Body of pancreas (tissue), 4 donors: Measurements from ENCODE around the gene MIGA2. TPM values are rescaled to one million over a fixed set of nuclear protein-coding genes. Genes with fewer than 3 reads are reported as not detected.
"Not testable (repeated sequence)": the region's sequence is repeated elsewhere in the genome, so short reads cannot be mapped to it uniquely, and the experiment has no call there.

Source experiments
- ATAC-seq: fragments of 150-250 bp; one replicate; pipeline ENCODE4 v1.9.1; 2016
- DNase-seq, 4 donors: peaks; one replicate each; pipeline ENCODE4 v3.0.0-alpha.2; 2019
- H3K27ac ChIP-seq, 4 donors: fragments of 200-600 bp; sonication (generic); 1 replicate in 3 of 4; 2 replicates in 1 of 4; pipeline versions ENCODE4 v1.5.1 to v1.6.1; 2016 to 2019; ENCODE audit warnings: mild to moderate bottlenecking in 1 of 4, mixed read lengths in 1 of 4, moderate library complexity in 1 of 4
- H3K27me3 ChIP-seq, 2 donors: fragments of 200-600 bp; sonication (generic); one replicate each; pipeline ENCODE4 v1.6.0; 2016; ENCODE audit warnings: mild to moderate bottlenecking in 1 of 2
- H3K36me3 ChIP-seq, 2 donors: fragments of 200-600 bp; sonication (generic); replicated peaks in 1 of 2; 2 replicates each; pipeline ENCODE4 v1.5.1; 2016; ENCODE audit warnings: low read depth in 2 of 2; ENCODE audit not compliant: insufficient read depth in 1 of 2
- H3K4me1 ChIP-seq: fragments of 200-600 bp; sonication (generic); one replicate; pipeline ENCODE4 v1.6.0; 2016
- H3K4me3 ChIP-seq, 2 donors: fragments of 200-600 bp; sonication (generic); 1 replicate in 1 of 2; 2 replicates in 1 of 2; pipeline ENCODE4 v1.5.1; 2016 to 2019
- H3K9me3 ChIP-seq, 3 donors: fragments of 200-600 bp; sonication (generic); 1 replicate in 2 of 3; 2 replicates in 1 of 3; pipeline ENCODE4 v1.5.1; 2016
- CTCF ChIP-seq, 7 experiments: fragments of 450-650 bp in 4 of 7; fragments of 200-600 bp in 3 of 7; sonication (generic) in 3 of 7; IDR thresholded peaks; one replicate each; pipeline ENCODE4 v1.5.1; 2016 to 2019; ENCODE audit warnings: antibody characterized with exemption in 7 of 7
- POLR2A ChIP-seq, 3 donors: fragments of 450-650 bp; IDR thresholded peaks; one replicate each; pipeline ENCODE4 v1.6.1; 2016; ENCODE audit warnings: antibody characterized with exemption in 3 of 3, mild to moderate bottlenecking in 2 of 3
- WGBS, 2 donors: methylation state at CpG; one replicate each; pipeline ENCODE4 v1.1.5; 2017; 5-methylcytosine and 5-hydroxymethylcytosine counted together
- intact Hi-C: fragments of 100-400 bp; cut with DNase I; formaldehyde crosslinking; loops from one replicate; pipeline ENCODE4 v1.15.1; 2023
- total RNA-seq, 2 donors: library from RNA; depleted of rRNA; stranded (reverse); fragments of >200 nt; gene quantifications; one replicate each; pipeline ENCODE4 v1.1.0, GENCODE V29; 2016

The MIGA2 gene
- total RNA-seq, 2 donors from 2014 or later, result 11.9 to 36.6 TPM

DNA sequence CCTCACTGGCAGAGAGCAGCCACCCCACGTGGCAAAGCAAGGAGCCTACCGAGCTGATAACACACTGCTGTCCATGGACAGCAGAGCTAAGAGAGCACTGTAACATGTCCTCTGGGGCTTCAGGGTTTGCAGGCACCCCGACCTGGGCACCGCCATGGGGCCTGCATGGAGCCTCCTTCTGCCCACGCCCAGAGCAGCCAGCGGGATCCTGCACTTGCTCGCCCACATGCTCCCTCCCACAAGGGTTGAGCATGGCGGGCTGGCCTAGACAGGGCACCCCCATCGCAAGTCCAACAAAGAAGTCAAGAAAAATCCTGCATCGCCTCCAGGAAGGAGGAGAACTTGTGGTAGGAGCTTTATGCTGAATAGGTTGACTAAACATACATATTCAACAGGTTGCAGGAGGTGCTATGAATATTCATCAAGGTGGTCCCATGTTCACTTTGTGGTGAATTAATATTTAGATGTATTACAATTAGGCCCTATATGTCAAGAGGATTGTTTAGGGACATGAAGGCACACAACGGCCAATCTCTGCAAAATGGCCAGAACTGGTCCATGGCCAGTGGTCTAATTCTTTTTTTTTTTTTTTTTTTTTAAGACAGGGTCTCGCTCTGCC lies 3.8 kb upstream of the MIGA2 start:
- WGBS, 2 donors, result 79 to 83% methylated on average over 5 to 12 of the region's 12 CpGs

GRCh38 chr9:129033216-129033615 lies 3.2 kb upstream of the MIGA2 start:
- no peak for DNase-seq
- Histone ChIP-seq H3K4me1 (peaks cover 18% of the 10 kb centered on the region), H3K27me3 (no peaks in the 10 kb centered on the region), H3K27ac (no peak overlapping the region), H3K4me3 (no peak overlapping the region), H3K9me3 (no peaks in the 10 kb centered on the region), H3K36me3 (no peaks in the 10 kb centered on the region)
- intact Hi-C loops, result no loop called here
- WGBS, 2 donors, result 84 to 87% methylated on average over 8 of the region's 8 CpGs
- ATAC-seq, result no peak
- TF ChIP-seq POLR2A (IDR thresholded peaks at IDR 0.05), result no peak
- TF ChIP-seq CTCF (IDR thresholded peaks at IDR 0.05), result no peak

More for the DNA sequence above, 3.8 kb upstream of the MIGA2 start:
- H3K27me3 ChIP-seq, result no peaks in the 10 kb centered on the region
- no peaks in the 10 kb centered on the region for H3K36me3 ChIP-seq
- TF ChIP-seq POLR2A (IDR thresholded peaks at IDR 0.05) (no peak), CTCF (IDR thresholded peaks at IDR 0.05) (no peak)
- peaks cover 12% of the 10 kb centered on the region for H3K4me1 ChIP-seq
- no peak overlapping the region for H3K4me3 ChIP-seq
- intact Hi-C loops, result no loop called here
- no peaks in the 10 kb centered on the region for H3K9me3 ChIP-seq
- ATAC-seq (no peak), DNase-seq (no peak)
- H3K27ac ChIP-seq, result no peak overlapping the region

DNA sequence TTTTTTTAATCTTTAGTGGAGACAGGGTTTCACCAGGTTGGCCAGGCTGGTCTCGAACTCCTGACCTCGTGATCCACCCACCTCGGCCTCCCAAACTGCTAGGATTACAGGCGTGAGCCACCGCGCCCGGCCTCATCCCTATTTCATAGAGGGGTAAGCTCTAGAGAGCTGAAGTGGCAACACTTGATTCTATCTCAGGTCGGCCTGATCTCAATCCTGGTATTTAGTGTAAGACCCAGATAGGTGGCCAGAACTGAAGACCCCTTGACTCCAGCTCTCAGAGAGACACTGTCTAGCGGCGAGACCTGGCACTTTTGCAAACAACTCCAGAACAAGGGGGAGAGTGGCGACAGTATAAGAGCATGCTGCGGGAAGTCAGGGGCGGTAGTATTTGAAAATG lies 588 bp upstream of the MIGA2 start:
- H3K27me3 ChIP-seq, H3K36me3 ChIP-seq, H3K9me3 ChIP-seq, DNase-seq, intact Hi-C loops, H3K4me3 ChIP-seq: not testable (repeated sequence)
- H3K4me1 ChIP-seq, result peaks cover 21% of the 10 kb centered on the region
- peak overlapping the region; percentile 62 to 77 (median 72) for H3K27ac ChIP-seq
- WGBS, 2 donors, result 17 to 23% methylated on average over 6 to 8 of the region's 13 CpGs
- ATAC-seq, result peak; percentile 26

DNA sequence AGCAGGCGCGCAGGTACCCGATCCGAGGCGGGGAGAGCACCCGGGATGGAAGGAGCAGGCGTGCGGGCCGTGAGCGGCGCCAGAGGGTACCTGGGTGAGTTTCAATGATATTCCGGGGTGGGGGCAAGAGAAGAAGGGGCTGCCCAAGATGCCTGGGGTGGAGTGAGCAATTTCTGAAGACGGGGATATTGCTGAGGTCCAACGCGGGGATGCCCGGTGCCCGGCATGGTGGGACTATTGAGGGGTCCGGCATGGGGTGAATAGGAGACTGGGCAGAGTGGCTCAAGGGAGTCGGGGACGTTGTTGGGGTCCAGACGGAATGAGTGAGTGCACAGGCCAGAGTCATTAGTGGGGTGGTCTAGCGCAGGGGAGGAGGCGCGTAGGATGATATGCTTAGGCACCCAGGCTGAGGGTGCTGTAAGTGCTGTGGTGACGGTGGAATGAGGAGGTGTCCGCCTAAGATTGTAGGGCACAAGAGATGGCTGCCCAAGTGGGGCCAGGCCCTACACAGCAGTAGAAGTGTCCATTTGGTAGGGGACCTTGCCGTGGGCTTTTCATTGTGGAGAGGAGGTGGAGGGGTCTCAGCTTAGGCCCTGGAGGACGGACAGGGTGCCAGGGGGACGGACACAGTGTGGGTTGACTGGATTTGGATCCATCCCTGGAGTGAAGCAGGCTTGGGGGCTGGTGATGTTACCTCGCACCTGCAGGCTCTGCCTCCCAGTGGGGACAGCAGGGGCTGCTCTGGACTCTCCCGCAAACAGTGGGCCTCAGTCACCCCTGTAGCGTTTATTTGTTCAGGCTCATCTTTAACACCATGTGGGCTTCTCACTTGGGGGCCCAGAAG lies 719 bp downstream of the MIGA2 start:
- Histone ChIP-seq H3K4me1 (peaks cover 21% of the 10 kb centered on the region), H3K27ac (peak overlapping the region in 3 of 4 donors; percentile 57 to 77 (median 74)), H3K36me3 (peaks cover 0 to 1% of the 10 kb centered on the region in 2 donors), H3K27me3 (no peaks in the 10 kb centered on the region), H3K4me3 (peak overlapping the region; percentile 97 to 99), H3K9me3 (no peaks in the 10 kb centered on the region)
- intact Hi-C loops, result no loop called here
- no peak for DNase-seq
- WGBS, 2 donors, result 8 to 9% methylated on average over 29 to 32 of the region's 32 CpGs
- ATAC-seq, result no peak
- TF ChIP-seq CTCF (IDR thresholded peaks at IDR 0.05) (no peak), POLR2A (IDR thresholded peaks at IDR 0.05) (no peak)

GRCh38 chr9:129037767-129038098 lies 1.3 kb downstream of the MIGA2 start:
- DNase-seq, result peak in 1 of 4 donors; percentile 31
- intact Hi-C loops, result no loop called here
- 34 to 47% methylated on average over 6 of the region's 6 CpGs for WGBS, 2 donors

More at GRCh38 chr9:129037767-129038098, 1.3 kb downstream of the MIGA2 start:
- Histone ChIP-seq H3K4me1 (peaks cover 21% of the 10 kb centered on the region), H3K36me3 (peaks cover 0 to 6% of the 10 kb centered on the region in 2 donors), H3K9me3 (no peaks in the 10 kb centered on the region), H3K27me3 (no peaks in the 10 kb centered on the region), H3K27ac (peak overlapping the region in 2 of 4 donors; percentile 17 to 24), H3K4me3 (no peak overlapping the region)
- TF ChIP-seq CTCF (IDR thresholded peaks at IDR 0.05), result no peak
- no peak for TF ChIP-seq POLR2A (IDR thresholded peaks at IDR 0.05)
- no peak for ATAC-seq
